RWPE1 (cell line): Measurements from ENCODE around the gene LILRB4.
A peak's percentile ranks its signal among the peaks of the same experiment; 100 is the strongest.

Experiments used
- CTCF ChIA-PET: fragments of 350-600 bp; sonication (Branson Sonifier 250); formaldehyde crosslinking; extraction: SDS; loops from one replicate; lab custom pipeline; 2021; lab: Yijun Ruan, JAX
- POLR2A ChIA-PET: fragments of 400-600 bp; formaldehyde crosslinking; extraction: SDS; loops from one replicate; lab custom pipeline; 2020; ENCODE audit warnings: antibody characterized with exemption; ENCODE audit not compliant: low non-redundant PET; lab: Yijun Ruan, JAX
- DNase-seq: peaks from one replicate; pipeline ENCODE4 v3.0.0; 2012; ENCODE audit warnings: low spot score
- H3K27ac ChIP-seq: fragments of 450-650 bp; 2 replicates; pipeline ENCODE4 v1.5.1; 2017
- CTCF ChIP-seq: fragments of 450-650 bp; conservative IDR thresholded peaks from 2 replicates; pipeline ENCODE4 v1.5.1; 2017; ENCODE audit warnings: low read depth, mild to moderate bottlenecking

The LILRB4 gene

GRCh38 chr19:54644056-54644455 is 18.7 kb upstream of the LILRB4 start:
- no peak for TF ChIP-seq CTCF
- DNase-seq, result no peak
- POLR2A ChIA-PET, result no interaction called here
- CTCF ChIA-PET, result no interaction called here
- no peak overlapping the region for H3K27ac ChIP-seq

GRCh38 chr19:54646331-54646841 is 16.4 kb upstream of the LILRB4 start:
- H3K27ac ChIP-seq, result no peak overlapping the region
- no peak for DNase-seq
- ChIA-PET CTCF (no interaction called here), POLR2A (no interaction called here)
- no peak for TF ChIP-seq CTCF

DNA sequence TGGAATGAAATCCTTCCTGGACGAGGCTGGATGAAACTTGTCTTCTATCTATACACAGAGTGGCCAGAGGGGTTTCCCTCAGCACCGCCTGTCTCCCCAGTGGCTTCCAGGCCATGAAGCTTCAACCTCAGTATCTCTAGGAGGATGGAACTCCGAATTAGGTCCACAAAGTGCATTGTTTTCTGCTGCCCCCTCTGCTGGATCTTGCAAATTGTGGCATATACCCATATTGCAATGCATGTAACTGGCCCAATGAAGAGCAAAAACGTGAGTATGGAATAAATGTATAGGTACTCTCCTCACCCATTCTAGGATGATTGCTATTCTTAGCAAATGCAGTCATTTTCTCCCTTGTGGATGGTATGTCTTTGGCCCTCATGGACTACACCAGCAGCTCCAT is 14.7 kb upstream of the LILRB4 start:
- POLR2A ChIA-PET, result no interaction called here
- TF ChIP-seq CTCF, result no peak

GRCh38 chr19:54650108-54650655 is 12.6 kb upstream of the LILRB4 start:
- ChIA-PET CTCF (interaction anchor here (0.6 kb wide), 1 partner anchor 212 kb away, joined by 3 read pairs; no protein-coding TSS in a partner anchor), POLR2A (no interaction called here)

More for the DNA sequence above, 14.7 kb upstream of the LILRB4 start:
- DNase-seq, result no peak
- CTCF ChIA-PET, result no interaction called here
- no peak overlapping the region for H3K27ac ChIP-seq

DNA sequence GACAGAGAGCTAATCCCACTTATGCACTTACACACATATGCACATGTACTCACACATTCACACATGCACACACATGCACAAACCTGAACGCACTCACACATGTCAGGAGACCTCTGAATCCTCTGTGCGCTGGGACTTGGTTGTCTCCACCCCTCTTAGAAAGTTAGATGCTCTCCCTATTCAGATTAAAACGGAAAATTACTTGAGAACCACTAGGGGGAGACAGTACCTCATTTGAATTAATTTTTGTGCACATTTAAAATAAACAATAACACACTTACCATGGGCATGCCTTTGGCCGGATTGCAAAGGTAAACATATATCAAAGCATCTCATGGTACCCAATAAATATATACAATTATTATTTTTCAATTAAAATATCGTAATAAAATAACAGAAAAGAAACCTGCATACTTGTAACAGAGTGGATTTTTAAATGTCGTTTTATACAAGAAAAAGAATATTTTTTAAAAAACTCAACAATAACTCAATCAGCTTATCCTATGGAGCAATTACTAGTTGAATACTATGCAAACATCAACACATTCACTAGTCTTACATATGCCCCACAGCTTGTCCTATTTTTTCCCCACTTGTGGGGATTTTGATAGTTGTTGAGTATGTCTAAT is 9.5 kb upstream of the LILRB4 start:
- peak; percentile 73 for TF ChIP-seq CTCF
- ChIA-PET CTCF (interaction anchor here (0.5 to 0.9 kb wide), 6 partner anchors 11 to 1094 kb away, joined by 3 to 5 read pairs (median 4); no protein-coding TSS in a partner anchor), POLR2A (no interaction called here)
- H3K27ac ChIP-seq, result no peak overlapping the region
- peak; percentile 46 for DNase-seq

More at GRCh38 chr19:54650108-54650655, 12.6 kb upstream of the LILRB4 start:
- DNase-seq, result no peak
- no peak overlapping the region for H3K27ac ChIP-seq
- TF ChIP-seq CTCF, result no peak

DNA sequence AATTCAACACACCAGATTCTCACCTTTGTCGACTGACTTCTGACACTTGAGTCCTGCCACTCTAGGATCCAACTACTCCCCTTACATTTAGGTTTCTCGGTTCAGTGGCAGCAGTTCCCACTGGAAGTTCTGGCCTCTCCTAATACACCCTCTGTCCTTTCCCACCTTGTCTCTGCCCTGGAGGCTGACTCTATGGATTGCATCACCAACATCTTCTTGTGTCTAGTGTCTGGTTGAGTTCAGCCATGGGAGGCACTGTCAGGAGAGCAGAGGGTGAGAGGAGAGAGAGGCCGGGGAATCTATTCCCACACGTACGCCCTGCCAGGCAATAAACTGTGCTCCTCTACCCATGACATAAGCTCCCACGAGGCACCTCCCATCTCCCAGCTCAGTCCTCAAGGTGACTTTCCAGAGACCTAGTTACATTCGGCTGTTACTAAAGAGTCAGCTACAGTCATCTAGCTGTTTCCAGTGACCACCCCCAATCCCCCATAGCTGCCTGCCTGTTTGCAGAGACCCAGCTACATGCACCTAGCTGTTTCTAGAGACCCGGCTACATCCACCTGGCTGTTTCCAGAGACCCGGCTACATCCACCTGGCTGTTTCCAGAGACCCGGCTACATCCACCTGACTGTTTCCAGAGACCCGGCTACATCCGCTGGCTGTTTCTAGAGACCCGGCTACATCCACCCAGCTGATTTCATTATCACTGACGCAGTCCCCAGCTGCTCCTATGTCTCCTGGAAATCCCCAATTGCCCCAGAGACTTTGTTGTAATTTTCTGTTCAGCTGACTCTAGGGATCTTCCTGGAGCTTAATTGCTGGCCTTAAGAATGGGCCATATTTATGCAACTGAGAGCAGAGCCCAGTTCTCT is 8.1 kb upstream of the LILRB4 start:
- no peak for DNase-seq
- CTCF ChIA-PET, result interaction anchor here (0.5 to 0.6 kb wide), 2 partner anchors 40 to 187 kb away, joined by 3 read pairs; no protein-coding TSS in a partner anchor
- no peak for TF ChIP-seq CTCF

More for the DNA sequence above, 8.1 kb upstream of the LILRB4 start:
- H3K27ac ChIP-seq, result no peak overlapping the region
- POLR2A ChIA-PET, result no interaction called here
